Vagina (tissue), 2 donors: ENCODE measurements around the gene AP3M1.
A peak's percentile ranks its signal among the peaks of the same experiment; 100 is the strongest.

Experiments used
- POLR2A ChIP-seq, 2 donors: fragments of 450-650 bp; IDR thresholded peaks; one replicate each; pipeline ENCODE4 v1.6.1; 2017; ENCODE audit warnings: antibody characterized with exemption in 2 of 2, mild to moderate bottlenecking in 2 of 2, moderate library complexity in 2 of 2
- POLR2AphosphoS5 ChIP-seq, 2 donors: sonication (generic); formaldehyde crosslinking; IDR thresholded peaks; one replicate each; pipeline ENCODE4 v1.9.0; 2017; ENCODE audit warnings: antibody characterized with exemption in 2 of 2, mild to moderate bottlenecking in 2 of 2, low read depth in 1 of 2; ENCODE audit not compliant: insufficient read depth in 1 of 2
- TF ChIP-seq, protein P1 (sequence below), 3 experiments: fragments of 450-650 bp in 2 of 3; fragments of 200-600 bp in 1 of 3; sonication (generic) in 1 of 3; IDR thresholded peaks; one replicate each; pipeline ENCODE4 v1.5.1; 2017 to 2019; ENCODE audit warnings: antibody characterized with exemption in 3 of 3, mild to moderate bottlenecking in 2 of 3, moderate library complexity in 2 of 3

DNA sequence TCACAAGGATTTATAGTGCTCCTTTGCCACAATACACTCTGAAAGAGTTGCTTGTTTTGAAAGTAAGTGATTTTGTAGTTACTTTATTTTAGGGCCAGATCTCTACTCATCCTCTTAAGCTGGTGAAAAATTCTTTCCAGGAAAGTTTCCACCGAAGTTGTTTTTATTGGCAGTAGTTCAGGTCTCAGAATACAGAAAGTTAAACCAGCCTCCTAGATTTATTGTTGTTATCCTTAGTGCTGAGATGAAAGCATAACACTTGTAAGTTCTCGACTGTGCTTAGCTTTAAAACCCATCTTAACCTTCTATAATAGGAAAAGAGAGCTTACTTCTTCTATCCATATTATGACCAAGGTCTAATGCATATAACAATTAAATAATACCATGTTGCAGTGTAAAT is 5.5 kb downstream of the AP3M1 start:
- TF ChIP-seq POLR2A (IDR thresholded peaks at IDR 0.05) (no peak), POLR2AphosphoS5 (IDR thresholded peaks at IDR 0.05; ENCODE audit: insufficient read depth in 1 of 2, low read depth in 1 of 2) (peak in 1 of 2 donors; percentile 49)
- TF ChIP-seq, protein P1, sequence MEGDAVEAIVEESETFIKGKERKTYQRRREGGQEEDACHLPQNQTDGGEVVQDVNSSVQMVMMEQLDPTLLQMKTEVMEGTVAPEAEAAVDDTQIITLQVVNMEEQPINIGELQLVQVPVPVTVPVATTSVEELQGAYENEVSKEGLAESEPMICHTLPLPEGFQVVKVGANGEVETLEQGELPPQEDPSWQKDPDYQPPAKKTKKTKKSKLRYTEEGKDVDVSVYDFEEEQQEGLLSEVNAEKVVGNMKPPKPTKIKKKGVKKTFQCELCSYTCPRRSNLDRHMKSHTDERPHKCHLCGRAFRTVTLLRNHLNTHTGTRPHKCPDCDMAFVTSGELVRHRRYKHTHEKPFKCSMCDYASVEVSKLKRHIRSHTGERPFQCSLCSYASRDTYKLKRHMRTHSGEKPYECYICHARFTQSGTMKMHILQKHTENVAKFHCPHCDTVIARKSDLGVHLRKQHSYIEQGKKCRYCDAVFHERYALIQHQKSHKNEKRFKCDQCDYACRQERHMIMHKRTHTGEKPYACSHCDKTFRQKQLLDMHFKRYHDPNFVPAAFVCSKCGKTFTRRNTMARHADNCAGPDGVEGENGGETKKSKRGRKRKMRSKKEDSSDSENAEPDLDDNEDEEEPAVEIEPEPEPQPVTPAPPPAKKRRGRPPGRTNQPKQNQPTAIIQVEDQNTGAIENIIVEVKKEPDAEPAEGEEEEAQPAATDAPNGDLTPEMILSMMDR (IDR thresholded peaks at IDR 0.05): no peak
